Adrenal gland (tissue), 5 donors: ENCODE results near the gene CYP26C1.

Source experiments
- CTCF ChIP-seq, 6 experiments: fragments of 450-650 bp in 4 of 6; fragments of 200-600 bp in 2 of 6; sonication (generic) in 1 of 6; IDR thresholded peaks; 1 replicate in 5 of 6; 2 replicates in 1 of 6; pipeline versions ENCODE4 v1.5.1 to v1.8.0; 2016 to 2021; ENCODE audit warnings: antibody characterized with exemption in 6 of 6, mild to moderate bottlenecking in 2 of 6, moderate library complexity in 1 of 6
- POLR2A ChIP-seq, 2 donors: fragments of 450-650 bp; IDR thresholded peaks; one replicate each; pipeline ENCODE4 v1.6.1; 2017; ENCODE audit warnings: antibody characterized with exemption in 2 of 2, mild to moderate bottlenecking in 2 of 2, moderate library complexity in 1 of 2
- donor health status: DM: no; HTN: no; CAD: no.

- TF ChIP-seq CTCF (IDR thresholded peaks at IDR 0.05), result no peak
- TF ChIP-seq POLR2A (IDR thresholded peaks at IDR 0.05), result no peak
Measured at GRCh38 chr10:93032105-93032808, 28.3 kb upstream of the CYP26C1 start.
